Astrocyte of the cerebellum (primary cell): ENCODE data around the gene BACH2.

ENCODE experiments used
- DNase-seq: peaks from one replicate; pipeline ENCODE4 v3.0.0-alpha.2; 2011; ENCODE audit warnings: low read depth
- H3K4me3 ChIP-seq: 2 replicates; pipeline ENCODE4 v1.5.1; 2011; ENCODE audit warnings: mild to moderate bottlenecking, low read depth, low read length, moderate library complexity
- CTCF ChIP-seq: IDR thresholded peaks from 2 replicates; pipeline ENCODE4 v1.5.1; 2012; ENCODE audit warnings: low read length, low read depth, moderate library complexity, mild to moderate bottlenecking; ENCODE audit errors: missing control alignments
- in situ Hi-C: cut with HindIII; loops from 2 replicates; pipeline ENCODE4 v1.10.0; 2017; ENCODE audit warnings: low sequenced_read_pairs

Gene BACH2

GRCh38 chr6:90230548-90231215 is 66.0 kb downstream of the BACH2 start:
- no peak for DNase-seq
- in situ Hi-C loops = no loop called here
- no peak for TF ChIP-seq CTCF
- no peak overlapping the region for H3K4me3 ChIP-seq

- TF ChIP-seq CTCF = no peak
- DNase-seq = no peak
- H3K4me3 ChIP-seq = no peak overlapping the region
- in situ Hi-C loops = no loop called here
Measured at GRCh38 chr6:90229331-90230010, 67.2 kb downstream of the BACH2 start.

- in situ Hi-C loops = no loop called here
- no peak for DNase-seq
- no peak for TF ChIP-seq CTCF
- no peak overlapping the region for H3K4me3 ChIP-seq
Measured at GRCh38 chr6:90227673-90228072, 69.0 kb downstream of the BACH2 start.

GRCh38 chr6:90227213-90227612 is 69.4 kb downstream of the BACH2 start:
- in situ Hi-C loops = no loop called here
- H3K4me3 ChIP-seq = no peak overlapping the region
- no peak for TF ChIP-seq CTCF
- DNase-seq = no peak

- no peak for DNase-seq
- in situ Hi-C loops = no loop called here
- TF ChIP-seq CTCF = no peak
- H3K4me3 ChIP-seq = no peak overlapping the region
Measured at GRCh38 chr6:90226257-90226656, 70.4 kb downstream of the BACH2 start.

- no peak for TF ChIP-seq CTCF
- H3K4me3 ChIP-seq = no peak overlapping the region
- DNase-seq = no peak
- in situ Hi-C loops = loop anchor here (5.0 kb wide), 1 partner anchor 73 kb away; the partner anchor contains the start of gene BACH2
Measured at GRCh38 chr6:90224196-90224595, 72.4 kb downstream of the BACH2 start.
